NCI-H510A treated with DMSO at 0.1 percent for 48 hours (cell line): ENCODE data around the gene PHTF1.
A peak's percentile ranks its signal among the peaks of the same experiment; 100 is the strongest.
"Not testable (repeated sequence)": the region's sequence is repeated elsewhere in the genome, so short reads cannot be mapped to it uniquely, and the experiment has no call there.

Experiments
- DNase-seq: peaks from one replicate; lab custom pipeline; 2025; lab: John Stamatoyannopoulos, UW

Gene PHTF1

GRCh38 chr1:113718621-113719020 lies 40.7 kb downstream of the PHTF1 start:
- not testable (repeated sequence) for DNase-seq

DNA sequence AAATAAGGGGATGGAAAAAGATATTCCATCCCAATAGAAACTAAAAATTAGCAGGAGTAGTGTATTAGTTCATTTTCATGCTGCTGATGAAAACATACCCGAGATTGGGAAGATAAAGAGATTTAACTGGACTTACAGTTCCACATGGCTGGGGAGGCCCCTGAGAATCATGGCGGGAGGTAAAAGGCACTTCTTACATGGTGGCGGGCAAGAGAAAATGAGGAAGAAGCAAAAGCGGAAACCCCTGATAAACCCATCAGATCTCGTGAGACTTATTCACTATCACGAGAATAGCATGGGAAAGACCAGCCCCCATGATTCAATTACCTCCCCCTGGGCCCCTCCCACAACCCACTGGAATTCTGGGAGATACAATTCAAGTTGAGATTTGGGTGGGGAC lies 41.8 kb downstream of the PHTF1 start:
- DNase-seq, result not testable (repeated sequence)

DNA sequence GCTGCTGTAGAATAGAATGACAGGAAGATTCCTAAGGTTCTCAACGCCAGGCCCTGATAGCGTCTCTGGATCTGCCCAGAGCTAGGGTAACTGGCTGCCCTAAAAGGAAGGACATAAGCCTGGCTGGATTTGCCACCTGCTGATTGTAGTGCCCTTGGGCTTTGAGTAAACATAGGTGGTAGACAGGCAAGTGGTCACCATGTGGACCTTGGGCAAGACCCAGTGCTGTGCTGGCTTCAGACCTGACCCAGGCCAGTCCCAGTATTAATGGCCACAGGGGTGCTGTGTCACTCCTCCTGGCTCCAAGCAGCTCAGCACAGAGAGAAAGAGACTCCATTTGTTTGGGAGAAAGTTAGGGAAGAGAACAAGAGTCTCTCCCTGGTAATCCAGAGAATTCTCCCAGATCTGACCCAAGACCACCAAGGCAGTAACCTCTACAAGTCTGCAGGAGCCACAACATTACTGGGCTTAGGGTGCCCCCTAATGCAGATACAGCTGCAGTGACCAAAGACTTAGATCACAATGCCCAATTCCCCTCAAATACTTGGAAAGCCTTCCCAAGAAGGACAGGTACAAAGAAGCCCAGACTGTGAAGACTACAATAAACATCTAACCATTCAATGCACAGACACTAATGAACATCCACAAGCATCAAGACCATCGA lies 44.5 kb downstream of the PHTF1 start:
- DNase-seq, result no peak

DNA sequence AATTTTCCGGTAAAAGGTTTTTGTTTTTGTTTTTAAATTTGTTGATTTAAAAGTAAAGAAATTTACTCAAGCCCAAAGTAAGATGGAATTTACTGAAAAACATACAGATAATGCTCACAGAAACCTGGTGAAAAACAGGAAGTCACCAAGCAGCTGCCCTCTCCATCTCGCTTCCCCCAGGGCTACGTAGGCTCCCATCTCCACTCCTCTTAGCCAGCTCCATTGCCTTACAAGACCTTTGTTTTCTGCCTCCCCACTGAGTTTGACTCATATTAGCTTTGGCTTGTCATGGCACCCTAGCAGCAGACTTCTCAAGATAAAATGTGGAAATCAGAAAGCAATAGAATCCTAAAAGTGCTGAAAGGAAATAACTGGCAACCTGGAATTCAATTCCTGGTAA lies 57.9 kb downstream of the PHTF1 start:
- no peak for DNase-seq

- no peak for DNase-seq
These were observed 64.4 kb downstream of the PHTF1 start for GRCh38 chr1:113694910-113695309.

- no peak for DNase-seq
These were observed 66.4 kb downstream of the PHTF1 start for GRCh38 chr1:113692824-113693431.

DNA sequence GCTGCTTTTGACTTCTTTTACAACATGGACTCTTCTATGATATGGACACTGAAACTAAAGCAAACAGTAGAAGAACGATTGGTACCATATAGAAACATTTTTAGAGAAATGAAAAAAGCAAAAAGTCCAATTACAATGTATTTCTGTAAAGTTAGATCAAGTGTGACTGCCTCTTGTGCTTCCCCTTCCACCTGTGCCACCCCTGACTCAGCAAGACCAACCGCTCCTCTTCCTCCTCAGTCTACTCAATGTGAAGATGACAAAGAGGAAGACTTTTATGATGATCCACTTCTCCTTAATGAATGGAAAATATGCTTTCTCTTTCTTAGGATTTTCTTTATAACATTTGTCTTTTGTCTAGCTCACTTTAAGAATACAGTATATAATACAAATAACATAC lies 66.9 kb downstream of the PHTF1 start:
- DNase-seq, result no peak

- no peak for DNase-seq
These were observed 68.1 kb downstream of the PHTF1 start for GRCh38 chr1:113691184-113691583.

DNA sequence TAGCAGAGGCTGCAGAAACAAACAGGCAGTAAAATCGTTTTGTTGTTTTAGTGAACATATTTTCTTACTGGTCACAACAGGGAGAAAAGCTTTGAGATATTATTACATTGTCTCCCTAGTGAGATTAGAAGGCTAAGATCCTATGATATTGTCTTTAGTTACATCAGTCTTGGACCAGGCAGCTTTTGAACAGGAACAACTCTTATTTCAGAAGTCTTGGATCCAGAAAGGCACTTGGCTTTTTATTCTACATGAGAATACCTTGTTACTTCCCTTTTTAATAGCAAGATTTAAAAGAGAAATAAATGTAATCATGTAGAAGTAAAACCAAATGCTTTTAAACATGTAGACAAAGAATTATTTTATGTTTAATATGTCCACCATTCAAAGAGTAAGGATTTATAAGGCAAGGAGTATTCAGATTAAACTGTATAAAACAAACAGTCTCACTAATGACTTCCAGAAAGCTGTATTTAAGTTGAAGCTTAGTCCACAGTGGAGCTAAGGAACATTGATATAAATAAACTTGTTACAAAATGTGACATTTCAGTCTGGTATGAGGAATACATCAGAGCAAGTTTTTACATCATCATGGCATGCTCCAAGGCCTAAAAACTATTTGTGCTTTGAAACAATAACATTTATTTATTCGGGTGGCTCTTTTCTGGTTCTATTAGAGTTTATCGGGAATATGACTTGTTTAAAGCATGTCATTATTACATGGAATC lies 72.2 kb downstream of the PHTF1 start:
- DNase-seq, result no peak

- DNase-seq, result no peak
These were observed 75.1 kb downstream of the PHTF1 start for GRCh38 chr1:113684153-113684541.

- no peak for DNase-seq
These were observed 75.7 kb downstream of the PHTF1 start for GRCh38 chr1:113683384-113684152.

- no peak for DNase-seq
These were observed 77.5 kb downstream of the PHTF1 start for GRCh38 chr1:113681596-113682337.

DNA sequence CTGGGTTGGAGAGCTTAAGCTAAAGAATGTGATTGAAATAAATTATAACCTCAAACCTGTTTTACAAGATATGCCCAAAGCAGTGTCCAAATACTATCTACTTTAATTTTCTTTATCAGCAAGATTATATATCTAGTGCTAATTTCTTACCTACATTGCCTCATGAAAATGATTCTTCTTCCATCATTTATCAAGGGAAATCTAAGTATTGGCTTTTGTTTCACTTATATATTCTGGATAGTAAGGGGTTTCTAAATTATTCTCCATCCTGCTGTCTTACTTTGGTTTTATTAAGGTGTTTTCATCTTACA lies 81.2 kb downstream of the PHTF1 start:
- no peak for DNase-seq

DNA sequence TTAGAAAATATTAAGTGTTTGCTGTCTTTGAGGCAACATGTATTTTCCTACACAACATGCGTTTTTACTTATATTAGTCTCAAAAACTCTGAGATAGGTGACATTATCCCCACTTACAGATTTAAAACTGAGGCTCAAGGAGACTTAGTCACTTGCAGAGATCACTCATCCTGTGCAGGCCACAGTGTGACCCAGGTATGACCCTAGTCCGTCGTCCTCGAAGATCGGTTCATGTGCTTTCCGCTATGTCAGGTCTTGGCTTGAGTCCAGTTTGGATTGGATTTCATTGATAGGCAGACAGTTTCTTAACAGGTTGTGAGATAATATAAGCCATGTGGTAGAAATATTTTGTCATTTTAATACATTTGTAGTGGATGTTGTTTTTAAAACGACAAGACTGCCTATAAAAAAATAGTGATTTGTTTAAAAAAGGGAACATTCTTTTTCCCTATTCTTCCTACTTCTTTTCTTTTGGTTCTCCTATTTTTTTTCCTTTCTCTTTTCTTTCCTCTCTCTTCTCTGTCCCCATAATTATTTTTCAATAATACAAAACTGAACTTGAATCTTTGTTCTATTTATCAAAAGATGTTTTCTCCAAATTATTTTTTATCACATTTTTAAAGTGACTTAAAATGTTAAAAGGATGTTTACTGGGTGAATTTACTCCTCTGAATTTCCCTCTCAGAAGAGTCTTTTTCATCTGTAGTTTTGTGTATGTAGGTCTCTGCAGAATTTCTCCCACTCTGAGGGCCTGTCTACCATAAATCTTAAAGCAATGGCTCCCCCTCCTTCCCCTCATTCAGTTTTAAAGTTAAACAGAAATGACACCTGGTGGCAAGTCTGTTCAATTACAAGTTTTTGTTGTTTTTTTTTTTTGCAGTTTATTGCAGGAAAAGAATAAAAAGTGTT lies 81.8 kb downstream of the PHTF1 start:
- peak; percentile 68 for DNase-seq

DNA sequence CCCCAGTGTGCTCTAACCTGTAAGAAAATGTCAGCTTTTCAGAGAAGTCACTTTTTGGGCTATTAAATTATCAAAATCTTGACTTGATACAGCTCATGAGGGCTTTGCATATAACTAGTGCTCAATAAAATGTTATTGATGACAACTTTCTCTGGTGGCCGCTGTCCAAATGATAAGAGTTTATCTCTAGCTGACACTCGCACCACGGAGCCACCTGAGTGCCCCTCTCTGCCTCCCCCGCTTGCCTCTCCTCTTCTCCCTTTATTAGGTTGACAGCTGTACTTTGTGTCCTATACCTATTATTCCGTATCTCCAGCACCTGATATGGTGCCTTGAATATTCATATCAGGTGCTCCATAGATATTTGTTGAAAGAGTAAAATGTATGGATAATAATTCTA lies 82.8 kb downstream of the PHTF1 start:
- DNase-seq, result no peak

DNA sequence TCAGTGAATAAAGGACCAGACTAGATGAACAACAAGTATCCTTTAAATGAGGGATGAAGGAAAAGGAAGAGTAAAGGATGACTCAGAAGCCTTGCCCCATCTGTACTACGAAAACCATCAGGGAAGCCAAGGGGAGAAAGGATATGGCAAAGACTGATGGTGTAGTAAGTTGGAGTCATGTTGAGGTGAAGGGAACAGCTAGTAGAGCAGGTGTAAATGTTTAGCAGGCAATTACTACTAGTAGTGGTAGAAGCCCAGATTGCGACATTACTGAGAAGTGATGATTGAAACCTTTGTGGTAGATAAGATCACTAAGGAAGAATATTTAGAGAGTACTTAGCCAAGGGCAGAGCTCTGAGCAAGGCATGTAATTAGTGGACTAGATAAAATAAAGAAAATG lies 84.0 kb downstream of the PHTF1 start:
- no peak for DNase-seq

DNA sequence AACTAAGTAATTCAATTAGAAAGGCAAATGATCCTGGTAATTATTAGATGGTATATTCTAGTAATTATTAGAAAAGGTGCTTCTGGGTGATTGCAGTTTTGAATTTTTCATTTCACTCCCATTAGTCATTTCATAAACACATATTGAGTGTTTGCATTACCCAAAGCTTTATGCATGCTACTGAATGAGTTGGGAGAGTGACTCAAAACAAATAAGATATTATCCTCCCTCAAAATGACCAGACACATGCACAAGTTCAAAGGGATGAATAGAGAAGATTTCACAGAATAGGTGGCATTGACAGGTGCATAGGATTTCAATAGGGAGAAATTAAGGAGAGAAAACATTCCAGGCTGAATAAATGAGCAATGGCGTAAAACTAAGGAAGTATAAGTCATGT lies 84.7 kb downstream of the PHTF1 start:
- DNase-seq, result no peak

- DNase-seq, result no peak
These were observed 86.8 kb downstream of the PHTF1 start for GRCh38 chr1:113672491-113672890.

DNA sequence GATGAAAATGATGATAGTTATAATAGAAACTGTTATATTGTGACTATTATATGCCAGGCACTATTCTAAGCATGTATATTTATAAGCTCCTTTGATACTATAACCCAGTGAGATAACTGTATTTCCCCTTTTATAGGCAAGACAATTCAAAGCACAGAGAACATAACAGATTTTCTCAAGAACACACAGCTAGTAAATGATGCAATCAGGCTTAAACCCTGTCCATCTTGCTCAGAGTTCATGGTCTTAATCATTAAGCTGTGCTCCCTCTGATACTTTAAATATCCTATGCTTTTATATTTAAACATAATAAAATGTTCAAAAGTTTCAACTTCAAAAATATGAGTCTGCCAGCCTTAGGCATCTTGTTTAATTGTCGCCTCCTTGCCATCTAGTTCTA lies 88.6 kb downstream of the PHTF1 start:
- DNase-seq, result no peak

DNA sequence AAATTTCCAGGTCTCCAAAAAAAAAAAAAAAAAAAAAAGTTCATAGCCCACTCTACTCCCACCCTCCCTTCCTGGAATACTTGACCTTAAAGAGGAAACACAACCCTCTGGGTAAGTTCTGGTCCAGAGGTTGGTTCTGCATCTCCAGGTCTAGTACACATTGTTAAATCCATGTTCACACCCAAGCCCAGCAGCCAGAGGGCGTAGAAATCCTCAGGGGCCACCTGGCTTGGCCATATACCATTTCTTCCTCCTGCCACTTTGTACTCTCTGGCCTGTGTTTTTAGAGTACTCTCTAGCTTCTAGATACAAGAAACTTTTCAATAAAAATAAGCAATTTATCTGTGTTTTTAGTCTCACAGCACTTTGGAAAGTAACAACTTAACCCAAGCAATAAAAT lies 89.3 kb downstream of the PHTF1 start:
- no peak for DNase-seq

- DNase-seq, result no peak
These were observed 93.2 kb downstream of the PHTF1 start for GRCh38 chr1:113666126-113666525.
